Testis (tissue), 2 donors: ENCODE data around the gene RAB1A.

ENCODE experiments used
- CTCF ChIP-seq, 3 experiments: fragments of 450-650 bp in 2 of 3; fragments of 200-600 bp in 1 of 3; sonication (generic) in 1 of 3; IDR thresholded peaks; one replicate each; pipeline ENCODE4 v1.5.1; 2016 to 2019; ENCODE audit warnings: antibody characterized with exemption in 3 of 3, mild to moderate bottlenecking in 2 of 3, moderate library complexity in 1 of 3
- POLR2A ChIP-seq: fragments of 450-650 bp; IDR thresholded peaks from one replicate; pipeline ENCODE4 v1.6.1; 2017; ENCODE audit warnings: antibody characterized with exemption, mild to moderate bottlenecking, moderate library complexity

GRCh38 chr2:65059071-65059470 lies 70.8 kb downstream of the RAB1A start:
- no peak for TF ChIP-seq CTCF (IDR thresholded peaks at IDR 0.05)
- no peak for TF ChIP-seq POLR2A
